Activated CD8-positive, alpha-beta memory T cell treated with anti-CD3 and anti-CD28 coated beads for 48 hours (primary cell): Measurements from ENCODE around the gene LRRC1.

ENCODE experiments used
- DNase-seq, 3 experiments: peaks; one replicate each; pipeline ENCODE4 v3.0.0-alpha.2; 2020; ENCODE audit warnings: low read depth in 2 of 3, low spot score in 2 of 3

LRRC1 gene

DNA sequence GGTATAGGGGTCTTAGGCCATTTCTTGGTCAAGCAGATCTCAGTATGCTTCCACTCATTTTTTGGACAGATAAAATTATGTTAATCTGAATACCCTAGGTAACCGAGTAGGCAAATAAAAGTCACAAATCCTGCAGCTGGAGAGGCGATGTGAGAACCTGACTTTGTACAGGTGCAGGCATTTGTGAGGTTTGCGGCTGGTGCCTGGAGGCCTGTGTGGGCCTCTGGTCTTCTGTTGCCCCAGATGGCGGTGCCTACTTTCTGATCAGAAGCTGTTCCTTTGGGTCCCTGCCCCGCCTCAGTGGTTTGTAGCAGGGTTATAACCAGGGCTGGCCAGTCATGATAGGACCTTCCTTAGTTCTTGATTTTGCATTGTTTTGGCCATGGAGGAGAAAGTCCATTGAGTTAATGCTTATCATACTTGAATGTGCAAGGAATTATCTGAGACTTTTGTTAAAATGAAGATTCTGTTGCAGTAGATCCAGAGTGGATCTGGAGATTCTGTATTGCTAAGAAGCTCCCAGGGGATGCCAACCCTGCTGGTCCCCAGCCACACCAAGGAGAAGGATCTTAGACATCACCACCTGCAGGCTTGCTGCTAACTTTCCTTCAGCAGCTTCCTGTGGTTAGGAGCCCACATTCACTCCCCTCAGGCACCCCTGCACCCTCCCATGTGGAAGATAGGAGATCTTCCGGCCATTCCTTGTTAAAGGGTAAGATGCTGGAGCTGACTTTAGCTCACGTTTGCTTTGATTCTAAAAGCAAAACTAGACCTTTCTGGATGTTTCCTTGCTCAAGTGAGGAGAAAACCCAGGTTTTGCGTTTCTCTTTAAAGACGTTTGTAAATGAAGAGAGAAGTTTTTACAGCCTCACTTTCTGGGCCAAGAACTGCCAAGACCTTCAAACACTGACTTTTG lies 50.7 kb downstream of the LRRC1 start:
- DNase-seq, result no peak

DNA sequence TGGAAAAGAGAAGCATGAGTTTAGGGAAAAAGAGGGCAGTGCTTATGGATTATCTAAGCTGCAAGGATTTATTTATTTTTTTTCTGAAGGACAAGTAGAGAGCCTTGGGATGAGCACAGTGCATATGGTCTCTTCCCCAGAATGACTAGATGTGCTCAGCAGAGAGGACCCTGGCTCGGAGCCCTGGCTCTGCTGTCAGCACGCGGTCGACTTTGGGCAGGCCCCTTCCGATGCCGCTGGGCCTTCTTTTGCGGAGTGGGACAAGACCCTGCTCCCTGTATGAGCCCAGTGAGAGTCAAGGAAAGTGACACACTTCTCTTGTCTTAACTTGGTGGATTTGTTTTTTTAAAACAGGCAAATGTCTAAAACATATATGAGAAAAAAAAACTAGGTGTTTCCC lies 51.4 kb downstream of the LRRC1 start:
- DNase-seq, result no peak

DNA sequence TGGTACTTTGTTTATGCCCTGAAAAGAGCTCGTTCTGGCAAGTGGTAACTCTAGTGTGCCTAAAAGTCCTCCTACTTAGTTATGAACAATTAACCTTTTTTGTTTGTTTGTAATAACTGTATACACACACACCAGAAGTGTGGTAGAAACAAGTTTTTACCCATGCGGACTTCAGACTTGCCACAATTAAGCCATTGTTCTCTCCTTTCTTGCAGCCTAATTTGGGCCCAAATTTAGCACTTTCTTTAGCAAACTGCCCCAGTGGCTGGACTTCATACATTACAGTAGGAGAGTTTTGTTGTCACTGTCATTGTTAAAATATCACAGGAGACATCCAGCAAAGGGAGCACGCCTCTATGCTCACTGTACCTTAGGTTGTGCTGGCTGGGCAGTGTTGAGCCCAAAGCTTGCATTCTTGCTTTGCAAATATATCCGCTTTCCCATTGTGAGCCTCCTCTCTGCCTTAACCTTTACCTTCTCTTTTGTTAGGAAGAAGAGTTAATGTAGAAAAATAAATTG lies 53.0 kb downstream of the LRRC1 start:
- no peak for DNase-seq

DNA sequence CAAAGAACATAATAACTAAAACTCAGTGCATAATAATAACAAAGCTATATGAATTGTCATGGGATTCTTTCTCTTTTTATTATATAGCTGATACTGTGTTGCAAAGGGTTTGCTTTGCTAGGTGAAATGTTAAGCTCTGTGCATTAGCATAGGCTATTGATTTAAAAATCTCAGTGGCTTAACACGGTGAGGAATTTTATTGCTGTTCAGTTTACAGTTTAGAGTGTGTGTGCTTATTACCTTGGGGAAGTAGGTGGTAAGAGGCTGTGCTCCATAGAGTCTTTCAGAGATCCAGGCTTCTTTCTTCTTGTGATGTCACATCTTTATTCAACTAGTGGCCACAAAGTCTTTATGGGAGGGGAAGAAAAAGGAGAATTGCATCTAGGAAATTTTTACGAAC lies 55.7 kb downstream of the LRRC1 start:
- DNase-seq, result no peak

DNA sequence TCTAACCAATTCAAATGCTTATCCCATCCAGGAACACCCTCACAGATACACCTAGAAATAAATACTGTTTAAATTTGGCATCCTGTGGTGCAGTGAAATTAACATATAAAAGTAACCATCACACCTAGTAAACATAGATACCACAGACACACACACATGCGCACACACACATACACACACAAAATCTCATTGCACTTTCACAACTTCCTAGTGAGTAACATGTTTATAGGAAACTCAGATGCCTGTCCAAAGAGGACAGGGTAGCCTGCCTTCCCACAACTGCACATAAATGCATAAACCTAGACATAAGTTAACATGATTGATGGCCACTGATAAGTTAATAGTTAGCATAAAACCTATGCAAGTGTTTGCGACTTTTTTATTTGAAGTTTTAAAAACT lies 56.8 kb downstream of the LRRC1 start:
- no peak for DNase-seq

DNA sequence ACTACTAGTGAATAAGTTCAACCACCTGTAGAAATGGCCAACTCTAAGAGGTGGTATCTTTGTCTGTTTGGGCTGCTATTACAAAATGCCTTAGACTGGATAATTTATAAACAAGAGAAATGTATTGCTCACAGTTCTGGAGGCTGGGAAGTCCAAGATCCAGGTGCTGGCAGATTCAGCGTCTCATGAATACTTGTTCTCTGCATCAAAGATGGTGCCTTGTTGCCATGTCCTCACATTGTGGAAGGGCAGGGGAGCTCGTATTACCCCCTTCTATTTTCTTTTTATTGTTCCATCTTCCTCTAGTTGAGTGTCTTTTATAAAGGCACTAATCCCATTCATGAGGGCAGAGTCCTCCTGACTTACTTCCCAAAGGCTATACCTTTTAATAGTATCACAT lies 58.0 kb downstream of the LRRC1 start:
- DNase-seq, result no peak

DNA sequence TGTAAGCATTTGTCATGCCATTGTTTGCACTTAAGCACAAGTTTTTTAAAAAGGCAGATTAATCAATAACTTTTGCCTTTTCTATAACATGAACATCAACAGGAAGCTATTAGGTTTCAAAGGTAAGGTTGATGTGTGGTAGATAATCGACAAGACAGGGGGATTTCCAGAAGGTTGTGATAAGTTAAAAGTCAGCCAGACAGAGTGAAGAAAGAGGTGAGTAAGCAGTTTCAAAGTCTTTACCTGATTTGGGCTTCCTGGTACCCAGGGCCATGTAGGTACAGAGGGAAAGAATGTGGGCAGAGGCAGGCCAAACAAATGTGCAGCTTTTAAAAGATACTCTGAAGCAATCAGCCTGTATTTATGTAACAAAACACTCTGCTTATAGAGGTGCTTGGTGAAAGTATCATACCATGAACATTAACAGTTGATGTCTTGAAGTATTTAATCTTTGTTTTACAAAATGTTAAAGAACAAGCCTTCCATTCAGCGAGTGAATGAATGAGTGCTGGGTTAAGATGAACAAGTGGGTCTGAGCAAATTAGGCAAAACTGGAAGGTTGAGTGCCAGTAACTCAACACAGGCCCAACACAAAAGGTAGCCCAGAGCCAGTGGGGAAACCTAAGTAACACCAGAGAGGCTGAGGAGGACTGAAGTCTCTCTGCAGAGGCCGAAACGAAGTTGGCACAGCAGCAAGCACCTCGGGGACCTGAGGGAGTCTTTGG lies 60.2 kb downstream of the LRRC1 start:
- DNase-seq, result no peak

DNA sequence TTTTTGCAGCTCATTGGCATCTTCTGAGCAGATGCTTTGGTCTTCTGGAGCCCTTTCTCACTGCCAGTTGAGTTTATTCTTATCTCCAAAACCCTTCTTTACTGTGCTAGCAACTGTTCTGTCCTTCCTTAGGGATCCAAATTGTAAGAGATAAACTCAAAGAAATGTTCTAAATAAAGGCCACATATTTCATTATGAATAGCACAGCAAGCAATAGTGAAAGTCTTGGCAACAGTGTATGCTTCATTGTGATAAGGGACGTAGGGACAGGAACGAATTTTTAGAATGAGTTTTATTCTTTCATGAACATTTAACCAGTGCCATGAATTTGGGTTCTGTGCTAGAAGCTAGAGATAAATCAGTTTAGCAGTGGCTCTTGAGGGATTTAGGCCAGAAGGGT lies 61.1 kb downstream of the LRRC1 start:
- DNase-seq, result no peak

DNA sequence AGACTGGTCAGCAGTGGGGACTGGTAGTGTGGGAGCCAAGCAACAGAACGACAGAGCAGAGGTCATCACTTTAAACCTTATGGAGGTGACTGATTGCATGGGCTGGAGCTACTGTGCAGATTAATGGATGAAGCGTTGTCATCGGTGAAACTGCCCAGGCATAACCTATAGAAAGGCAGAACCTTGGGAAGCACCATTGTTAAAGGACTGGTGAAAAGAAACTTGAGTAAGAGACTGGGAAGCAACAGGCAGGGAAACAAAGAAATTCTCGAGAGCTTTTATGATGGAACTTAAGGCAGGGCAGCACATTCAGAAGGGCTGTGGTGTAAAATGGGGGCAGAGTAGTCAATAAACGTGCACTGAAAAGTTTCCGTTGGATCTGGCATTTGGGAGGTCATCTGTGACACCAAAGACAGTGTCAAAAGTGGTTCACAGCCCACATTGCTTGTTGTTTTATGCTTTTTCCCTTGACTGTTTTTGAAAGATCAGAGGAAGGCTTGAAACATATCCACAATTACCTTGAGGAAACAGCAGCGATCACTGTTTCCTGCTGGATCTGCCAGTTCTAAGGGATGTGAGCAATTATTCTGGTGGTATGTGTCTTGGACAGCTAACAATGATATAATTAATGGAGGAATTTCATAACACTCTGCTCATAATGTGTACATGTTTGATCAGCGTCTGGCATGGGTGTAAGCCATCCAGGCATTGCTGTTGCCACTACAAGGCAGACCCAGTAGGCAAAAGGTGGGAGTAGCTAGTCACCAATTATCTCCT lies 62.7 kb downstream of the LRRC1 start:
- no peak for DNase-seq

DNA sequence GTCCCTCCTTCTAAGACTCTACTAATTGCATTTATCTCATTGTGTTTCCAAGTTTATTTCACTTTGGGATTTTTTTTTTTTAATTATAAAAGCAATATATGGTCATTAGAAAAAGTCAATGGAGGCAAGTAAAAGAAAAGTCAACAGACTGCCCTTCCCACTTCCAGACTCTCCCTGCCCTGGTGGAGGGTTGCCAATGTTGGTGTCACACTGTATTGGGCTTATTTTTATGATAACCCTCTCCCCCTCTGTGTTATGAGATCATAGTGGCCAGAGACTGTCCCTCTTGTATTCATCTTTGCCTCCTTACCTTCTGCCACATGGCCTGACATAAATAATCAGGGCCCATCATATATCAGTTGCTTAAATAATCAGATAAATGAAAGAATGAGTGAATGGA lies 63.4 kb downstream of the LRRC1 start:
- no peak for DNase-seq

DNA sequence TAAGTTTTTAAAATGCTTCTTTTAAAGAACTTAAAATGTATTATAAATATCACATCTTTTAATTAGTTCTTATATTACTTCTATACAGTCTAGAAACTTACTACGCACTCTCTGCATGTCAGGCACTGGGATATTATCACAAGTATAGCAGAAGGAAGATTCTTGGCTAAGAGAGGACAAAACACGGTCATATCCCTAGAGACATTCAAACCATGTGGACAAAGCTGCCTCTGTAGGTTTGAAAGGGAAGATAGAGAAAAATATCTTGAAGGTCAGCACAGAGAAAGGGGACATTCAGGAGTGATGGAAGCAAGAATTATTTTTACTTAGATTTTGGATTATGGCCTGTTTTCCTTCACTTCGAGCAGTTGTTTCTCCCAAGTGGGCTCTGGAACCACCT lies 64.1 kb downstream of the LRRC1 start:
- DNase-seq, result no peak

DNA sequence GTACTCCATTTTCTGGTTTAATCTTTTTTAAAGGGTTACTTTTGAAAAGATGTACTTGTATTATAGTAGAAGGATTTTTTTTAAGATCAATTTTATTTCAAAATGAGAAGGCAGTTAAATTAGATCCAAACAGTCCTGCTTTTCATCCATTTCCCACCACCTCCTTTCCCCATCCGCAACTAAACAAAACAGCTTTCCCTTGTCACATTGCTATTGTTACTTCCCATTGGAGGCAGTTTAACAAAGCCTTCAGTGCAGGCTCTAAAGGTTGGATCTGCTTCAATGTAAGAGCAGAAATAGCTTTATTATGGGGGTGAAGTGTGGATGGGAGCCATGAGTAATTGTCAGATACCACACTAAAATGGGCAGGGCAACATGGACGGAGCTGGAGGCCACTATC lies 65.7 kb downstream of the LRRC1 start:
- DNase-seq, result no peak

DNA sequence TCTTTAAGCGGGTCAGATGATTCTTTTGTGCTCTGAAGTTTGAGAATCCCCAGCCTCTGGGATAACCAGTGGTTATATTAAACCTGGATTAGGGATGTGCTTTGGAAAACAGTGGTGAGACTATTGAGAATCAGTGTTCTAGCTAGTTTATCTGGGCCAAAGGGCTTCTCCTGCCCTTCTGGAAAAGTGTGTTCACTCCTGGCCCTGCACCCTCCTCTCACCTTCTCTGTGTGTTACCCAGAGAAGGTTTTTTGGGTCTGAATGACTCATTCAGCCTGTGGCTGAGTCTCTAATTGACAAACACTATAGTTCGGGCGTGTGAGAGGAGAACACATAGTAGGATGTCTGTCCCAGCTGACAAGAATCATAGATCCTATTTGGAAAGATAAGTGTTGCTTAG lies 66.7 kb downstream of the LRRC1 start:
- no peak for DNase-seq

DNA sequence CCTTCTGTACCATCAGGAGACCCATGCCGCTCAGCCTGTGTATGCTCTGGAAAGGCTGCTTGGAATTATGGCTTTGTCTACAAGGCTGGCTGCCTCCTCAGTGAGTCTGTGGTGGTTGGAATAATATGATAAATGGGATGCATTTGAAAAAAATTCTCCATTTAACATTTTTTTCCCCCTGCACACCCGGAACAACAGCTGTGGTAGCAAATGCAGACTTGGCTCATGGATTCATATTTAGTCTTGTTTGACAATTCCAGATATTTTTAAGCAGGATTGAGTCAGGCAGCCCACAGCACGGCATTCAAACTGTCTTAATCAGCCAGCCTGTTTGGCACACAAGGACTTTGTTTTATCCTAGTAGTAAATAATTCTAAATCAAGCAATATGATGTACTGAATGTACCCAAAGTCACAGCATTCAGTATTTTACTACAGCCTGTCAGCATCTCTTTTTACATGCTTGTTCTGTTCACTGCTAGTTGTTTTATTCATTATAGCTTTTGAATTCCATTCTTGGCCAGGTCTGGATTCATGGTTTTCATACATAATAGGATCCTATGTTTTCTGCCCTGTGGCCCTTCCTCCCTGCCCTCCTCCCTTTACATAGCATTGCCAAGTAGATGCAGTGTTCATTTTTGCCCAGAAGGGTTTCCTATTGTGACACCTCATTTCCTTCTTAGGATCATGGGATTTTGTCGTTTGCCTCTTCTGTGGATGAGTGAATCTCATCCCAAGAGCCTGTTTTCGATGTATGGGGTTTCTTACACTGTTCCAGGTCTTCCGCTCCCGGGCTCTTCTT lies 68.1 kb downstream of the LRRC1 start:
- DNase-seq, result no peak

DNA sequence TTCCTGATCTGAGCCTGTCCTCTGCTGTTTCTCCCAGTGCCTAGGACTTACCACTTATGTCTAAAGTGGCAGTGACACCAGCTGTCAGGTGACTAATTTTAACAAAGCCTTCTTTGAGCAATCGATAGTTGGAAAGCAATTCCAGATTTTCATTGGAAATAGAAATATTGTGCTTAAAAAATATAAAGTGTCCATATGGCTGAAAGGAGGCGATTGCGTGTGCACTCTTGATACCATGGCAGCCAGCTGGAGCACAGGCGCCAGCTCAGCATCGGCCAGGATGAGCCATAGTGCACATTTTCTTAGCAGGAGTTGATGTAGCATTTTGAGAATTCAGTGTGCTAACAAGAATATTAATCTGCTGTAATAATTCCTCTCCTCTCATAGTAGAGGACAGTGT lies 70.0 kb downstream of the LRRC1 start:
- no peak for DNase-seq

DNA sequence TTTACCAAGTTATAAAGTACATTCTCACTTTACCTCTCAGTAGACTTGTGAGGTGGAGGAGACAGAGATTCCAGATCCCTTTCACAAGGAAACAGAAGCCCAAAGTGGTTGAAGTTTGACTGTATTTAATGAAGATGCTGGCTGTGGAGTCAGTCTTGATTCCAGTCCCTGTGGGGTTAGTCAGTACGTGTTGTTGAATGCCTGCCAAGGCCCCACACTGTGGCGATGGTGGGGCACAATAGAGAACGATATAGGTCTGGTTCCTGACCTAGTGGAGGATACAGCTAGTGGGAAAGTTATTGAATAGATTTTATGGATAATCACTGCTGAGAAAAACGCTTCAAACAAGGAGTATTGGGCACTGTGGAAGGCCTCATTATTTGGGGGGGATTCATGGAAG lies 71.4 kb downstream of the LRRC1 start:
- no peak for DNase-seq

DNA sequence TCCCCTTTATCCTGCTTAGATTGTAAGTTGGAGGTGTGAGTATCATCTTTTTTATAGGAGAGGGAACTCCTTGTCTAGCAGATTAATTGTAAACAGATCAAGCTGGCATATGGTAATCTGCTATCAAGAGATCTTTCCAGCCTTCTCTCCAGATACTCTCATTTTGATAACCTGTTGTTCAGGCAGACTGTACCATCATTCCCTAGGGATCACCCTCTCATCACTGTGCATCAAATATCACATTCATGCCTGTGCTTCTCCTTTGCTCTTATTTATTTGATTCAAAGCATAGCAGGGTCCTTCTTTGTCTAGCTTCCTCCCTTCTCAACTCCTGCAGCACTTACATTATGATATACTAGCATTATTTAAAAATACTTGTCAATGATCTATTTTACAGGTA lies 73.8 kb downstream of the LRRC1 start:
- no peak for DNase-seq

DNA sequence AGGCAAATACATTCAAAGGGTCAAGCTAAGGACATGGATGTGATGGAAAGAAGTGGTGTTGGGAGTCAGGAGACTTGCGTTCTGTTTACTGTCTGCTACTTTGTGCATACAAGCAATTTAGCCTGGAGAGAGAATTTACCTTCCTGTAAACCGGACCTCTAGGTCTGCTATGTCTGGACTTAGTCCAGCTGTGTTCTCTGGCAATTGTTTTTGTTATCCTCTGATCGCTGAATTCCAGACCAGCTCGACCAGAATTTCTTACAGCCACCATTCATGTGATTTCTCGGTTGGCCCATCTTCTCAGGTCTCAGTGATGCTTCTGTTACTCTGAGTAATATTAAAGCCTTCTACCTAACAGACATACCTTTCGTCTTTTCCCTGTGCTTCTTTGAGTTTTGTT lies 75.2 kb downstream of the LRRC1 start:
- DNase-seq, result no peak

DNA sequence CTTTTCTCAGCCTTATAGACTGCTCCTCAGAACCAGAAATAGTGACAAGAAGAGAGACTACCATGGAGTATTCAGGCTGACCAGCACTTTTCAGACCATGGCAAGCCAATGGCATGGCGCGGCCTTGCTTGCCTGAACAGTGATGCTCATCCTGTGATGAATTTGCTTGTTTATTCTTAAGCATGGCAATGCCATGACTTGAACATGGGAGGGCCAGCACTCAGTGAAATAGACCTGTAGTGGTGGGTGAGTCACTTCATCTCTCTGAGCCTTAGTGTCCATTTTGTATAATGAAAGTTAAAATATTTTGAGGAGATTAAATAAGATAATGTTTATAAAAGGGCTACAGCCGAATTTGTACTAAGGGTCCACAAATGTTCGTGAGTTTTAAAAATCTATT lies 79.1 kb downstream of the LRRC1 start:
- DNase-seq, result no peak

DNA sequence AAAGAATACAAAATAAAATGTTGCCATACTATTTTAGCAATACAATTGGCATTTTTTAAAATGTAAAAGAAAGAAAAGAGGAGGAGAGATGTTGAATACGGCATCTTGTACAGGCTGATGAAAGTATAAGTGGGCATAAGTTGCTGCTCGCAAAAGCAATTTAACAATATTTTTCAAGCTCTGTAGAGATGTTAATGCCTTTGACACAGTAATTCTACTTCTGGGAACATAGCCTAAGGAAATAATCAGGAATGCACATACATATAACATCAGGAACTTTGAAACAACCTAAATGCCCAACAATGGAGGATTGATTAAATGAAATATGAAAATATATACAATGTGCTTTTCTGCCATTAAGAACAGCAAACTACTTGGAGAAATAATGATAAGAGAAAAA lies 80.2 kb downstream of the LRRC1 start:
- DNase-seq, result no peak

DNA sequence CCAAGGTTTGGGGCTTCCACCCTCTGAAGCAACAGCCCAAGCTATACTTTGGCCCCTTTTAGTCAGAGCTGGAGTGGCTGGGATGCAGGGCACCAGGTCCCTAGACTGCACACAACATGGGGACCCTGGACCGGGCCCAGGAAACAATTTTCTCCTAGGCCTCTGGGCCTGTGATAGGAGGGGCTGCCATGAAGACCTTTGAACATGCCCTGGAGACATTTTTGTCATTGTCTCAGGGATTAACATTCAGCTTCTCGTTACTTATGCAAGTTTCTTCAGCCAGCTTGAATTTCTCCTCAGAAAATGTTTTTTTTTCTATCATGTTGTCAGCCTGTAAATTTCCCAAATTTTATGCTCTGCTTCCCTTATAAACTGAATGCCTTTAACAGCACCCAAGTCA lies 82.3 kb downstream of the LRRC1 start:
- no peak for DNase-seq
